Measurements from ENCODE around the gene OSBPL6.
"Not testable (repeated sequence)": the region's sequence is repeated elsewhere in the genome, so short reads cannot be mapped to it uniquely, and the experiment has no call there.

The OSBPL6 gene

GRCh38 chr2:178193823-178194599 is at the start of gene OSBPL6:
TSS of gene OSBPL6 (plus strand) at chr2:178194512. CDS start at chr2:178306185, 111,673 bp downstream.
- peak; percentile 88 for DNase-seq (ENCODE audit: low read depth)

DNA sequence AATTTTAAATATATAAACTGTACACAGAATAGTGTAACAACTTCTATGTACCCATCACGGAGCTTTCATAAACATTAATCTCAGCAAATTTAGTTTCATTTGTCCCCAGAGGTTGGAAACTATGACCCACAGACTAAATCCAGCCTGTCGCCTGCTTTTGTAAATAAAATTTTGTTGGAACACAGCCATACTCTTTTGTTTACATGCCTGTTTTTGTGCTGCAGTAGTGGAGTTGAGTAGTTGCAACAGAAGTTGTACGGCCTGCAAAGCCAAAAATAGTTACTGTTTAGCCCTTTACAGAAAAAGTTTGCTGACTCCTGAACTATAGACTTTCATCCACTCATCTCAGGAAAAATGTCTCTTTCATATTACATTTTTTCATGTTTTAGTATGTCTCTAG is 42.3 kb upstream of the OSBPL6 start:
- no peak for DNase-seq (ENCODE audit: low read depth)

- no peak for DNase-seq (ENCODE audit: low read depth)
Measured at GRCh38 chr2:178152542-178152941, 41.8 kb upstream of the OSBPL6 start.

DNA sequence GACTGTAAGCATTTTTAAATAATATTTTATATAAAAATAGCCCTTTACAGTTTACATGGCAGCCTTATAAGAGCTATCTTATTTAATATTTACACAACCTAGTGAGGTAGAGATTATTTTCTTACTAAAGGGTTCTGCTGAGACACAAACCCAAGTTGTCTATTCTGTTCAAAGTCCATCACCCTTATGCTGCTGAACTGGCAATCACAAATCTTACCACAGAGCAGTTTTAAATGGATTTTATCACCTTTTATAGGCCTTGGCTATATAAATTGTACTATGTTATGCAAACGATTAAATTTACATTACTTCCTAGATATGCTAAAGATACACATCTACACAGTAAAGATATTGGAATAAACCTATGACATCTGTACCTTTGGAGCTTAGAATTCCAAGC is 41.3 kb upstream of the OSBPL6 start:
- no peak for DNase-seq (ENCODE audit: low read depth)

GRCh38 chr2:178153878-178154277 is 40.4 kb upstream of the OSBPL6 start:
- DNase-seq (ENCODE audit: low read depth), result not testable (repeated sequence)

- DNase-seq (ENCODE audit: low read depth), result no peak
Measured at GRCh38 chr2:178155524-178155923, 38.8 kb upstream of the OSBPL6 start.

GRCh38 chr2:178157574-178157973 is 36.7 kb upstream of the OSBPL6 start:
- no peak for DNase-seq (ENCODE audit: low read depth)

DNA sequence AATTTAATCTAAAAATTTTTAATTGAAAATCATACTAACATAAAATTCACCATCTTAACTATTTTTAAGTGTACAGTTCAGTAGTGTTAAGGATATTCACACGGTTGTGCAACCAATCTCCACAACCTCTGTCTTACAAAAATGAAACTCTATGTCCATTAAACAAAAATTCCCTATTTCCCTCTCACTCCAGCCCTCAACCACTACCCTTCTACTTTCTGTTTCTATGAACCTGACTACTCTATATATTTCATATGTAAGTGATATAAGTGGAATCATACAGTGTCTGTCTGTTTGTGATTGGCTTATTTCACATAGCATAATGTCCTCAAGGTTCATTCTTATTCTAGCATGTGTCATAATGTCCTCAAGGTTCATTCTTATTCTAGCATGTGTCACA is 34.3 kb upstream of the OSBPL6 start:
- no peak for DNase-seq (ENCODE audit: low read depth)

GRCh38 chr2:178160601-178161000 is 33.7 kb upstream of the OSBPL6 start:
- DNase-seq (ENCODE audit: low read depth), result no peak

DNA sequence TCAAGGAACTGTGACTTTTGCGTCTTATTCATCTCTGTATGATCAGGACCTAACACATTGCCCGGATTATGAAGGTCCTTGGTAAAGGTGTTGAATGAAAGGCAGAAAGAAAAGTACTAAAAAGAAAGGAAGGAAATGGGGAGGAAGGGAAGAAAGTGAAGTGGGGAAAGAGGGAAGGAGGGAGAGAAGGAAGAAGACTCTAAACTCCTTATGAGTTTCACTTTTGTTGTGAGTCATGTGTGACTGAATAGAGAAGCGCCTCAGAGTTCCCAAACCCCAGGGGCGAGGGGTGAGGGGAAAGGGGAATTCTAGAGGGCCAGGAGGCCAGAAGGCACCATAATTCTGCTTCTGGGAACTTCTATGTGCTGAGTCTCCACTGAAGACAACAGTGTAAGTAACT is 30.9 kb upstream of the OSBPL6 start:
- DNase-seq (ENCODE audit: low read depth), result peak; percentile 59

- DNase-seq (ENCODE audit: low read depth), result no peak
Measured at GRCh38 chr2:178163911-178164310, 30.4 kb upstream of the OSBPL6 start.

GRCh38 chr2:178173657-178174056 is 20.7 kb upstream of the OSBPL6 start:
- no peak for DNase-seq (ENCODE audit: low read depth)

DNA sequence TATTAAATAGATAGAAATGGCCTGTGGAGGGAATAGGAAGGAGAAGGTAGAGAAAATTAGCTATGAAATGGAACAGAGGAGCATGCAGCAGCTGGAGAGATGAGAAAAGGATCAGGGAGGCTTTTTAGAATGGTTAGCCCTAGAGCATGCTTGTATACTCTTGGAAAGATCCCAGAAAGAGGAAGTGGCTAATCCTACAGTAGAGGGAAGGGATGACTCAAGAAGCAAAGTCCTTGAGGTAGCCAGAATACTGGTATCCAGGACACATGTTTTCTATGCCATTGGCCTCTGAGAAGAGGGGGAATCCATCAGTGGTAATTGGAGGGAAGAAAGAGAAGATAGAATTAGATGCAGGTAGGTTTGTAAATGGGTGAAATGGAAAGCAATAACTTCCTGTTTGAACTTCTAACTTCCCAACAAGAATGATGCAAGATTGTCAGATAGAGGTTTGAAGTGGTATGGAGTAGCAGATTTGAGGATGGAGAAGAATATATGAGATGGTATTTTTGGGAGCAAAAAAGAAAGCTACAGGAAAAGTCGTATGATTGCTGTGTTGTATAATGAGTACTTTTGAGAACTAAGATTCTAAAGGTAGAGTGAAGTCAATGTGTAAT is 17.1 kb upstream of the OSBPL6 start:
- DNase-seq (ENCODE audit: low read depth), result peak; percentile 80

GRCh38 chr2:178180648-178181047 is 13.7 kb upstream of the OSBPL6 start:
- not testable (repeated sequence) for DNase-seq (ENCODE audit: low read depth)

DNA sequence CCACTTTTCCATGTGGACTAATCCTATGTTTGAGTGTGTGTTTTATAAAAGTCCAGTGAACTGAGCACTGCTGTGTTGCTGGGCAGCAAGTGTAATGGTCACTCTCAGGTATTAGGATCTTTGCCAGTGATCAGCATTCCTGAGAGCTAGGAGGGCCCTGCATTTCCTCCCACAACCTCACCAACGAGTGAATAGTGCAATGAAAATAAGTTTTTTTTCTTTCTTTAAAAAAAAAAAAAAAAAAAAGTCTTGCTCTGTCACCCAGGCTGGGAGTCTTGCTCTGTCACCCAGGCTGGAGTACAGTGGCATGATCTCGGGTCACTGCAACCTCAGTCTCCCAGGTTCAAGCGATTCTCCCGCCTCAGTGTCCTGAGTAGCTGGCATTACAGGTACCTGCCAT is 6.5 kb upstream of the OSBPL6 start:
- no peak for DNase-seq (ENCODE audit: low read depth)

- DNase-seq (ENCODE audit: low read depth), result peak; percentile 72
Measured at GRCh38 chr2:178188466-178188865, 5.8 kb upstream of the OSBPL6 start.

- no peak for DNase-seq (ENCODE audit: low read depth)
Measured at GRCh38 chr2:178191004-178191508, 3.3 kb upstream of the OSBPL6 start.

DNA sequence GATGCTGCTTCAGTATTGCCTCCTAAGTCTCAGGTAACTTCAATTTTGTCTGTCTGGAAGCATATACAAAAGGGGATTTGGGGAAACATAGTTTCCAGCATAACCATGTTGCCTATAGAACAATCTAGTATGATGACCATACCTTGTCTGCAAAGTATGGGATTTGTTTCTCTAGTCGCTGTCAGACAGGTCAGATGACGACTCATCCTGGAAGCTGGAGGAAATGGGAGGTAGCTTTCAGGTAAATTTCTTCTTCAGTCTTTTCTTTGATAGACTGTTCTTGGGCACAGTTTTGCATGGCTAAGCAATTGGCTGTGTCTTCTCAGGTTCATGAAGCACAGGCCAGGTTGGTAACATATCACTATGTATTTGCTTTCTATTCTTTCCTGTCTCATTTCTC is 2.8 kb upstream of the OSBPL6 start:
- DNase-seq (ENCODE audit: low read depth), result no peak

- no peak for DNase-seq (ENCODE audit: low read depth)
Measured at GRCh38 chr2:178193496-178193822, 853 bp upstream of the OSBPL6 start.

GRCh38 chr2:178194600-178195389 is 483 bp downstream of the OSBPL6 start:
- peak; percentile 77 for DNase-seq (ENCODE audit: low read depth)

- no peak for DNase-seq (ENCODE audit: low read depth)
Measured at GRCh38 chr2:178195390-178196166, 1.3 kb downstream of the OSBPL6 start.

DNA sequence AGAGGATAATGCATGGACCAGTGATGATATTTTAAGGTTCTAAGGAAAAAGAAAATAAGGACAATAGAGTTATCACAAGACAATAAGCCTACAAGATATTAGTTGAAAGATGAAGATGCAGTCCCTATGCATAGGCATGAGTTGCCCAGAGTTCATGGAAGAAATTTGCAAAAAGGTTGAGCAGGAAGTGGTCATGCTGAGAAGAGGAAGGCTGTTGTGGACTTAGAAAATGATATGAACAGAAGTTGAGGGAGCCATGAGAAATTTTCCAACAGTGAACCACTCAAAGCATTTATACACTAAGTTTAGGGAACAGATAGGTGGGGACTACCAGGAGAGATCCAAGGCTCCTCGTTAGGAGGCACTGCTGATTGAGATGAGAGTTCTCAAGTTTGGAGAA is 3.5 kb downstream of the OSBPL6 start:
- DNase-seq (ENCODE audit: low read depth), result no peak
